Measurements from ENCODE around the gene CHSY1. TPM values are rescaled to one million over a fixed set of nuclear protein-coding genes. Genes with fewer than 3 reads are reported as not detected.

The CHSY1 gene
- total RNA-seq, 1 experiment from 2014 or later, result 47.0 TPM

GRCh38 chr15:101193120-101193644, 58.7 kb downstream of the CHSY1 start:
- H3K36me3 ChIP-seq (ENCODE audit: insufficient read depth, low read length, poor library complexity, severe bottlenecking), result no peaks in the 10 kb centered on the region

GRCh38 chr15:101192081-101192480, 59.8 kb downstream of the CHSY1 start:
- intact Hi-C loops (cut with micrococcal nuclease; ENCODE audit: unreplicated experiment), result no loop called here
- DNase-seq (ENCODE audit: low spot score), result no peak
- no peaks in the 10 kb centered on the region for H3K27me3 ChIP-seq (replicated peaks; ENCODE audit: insufficient read depth, low read depth, low read length, poor library complexity)
- CTCF ChIA-PET, result interaction anchor here (0.7 kb wide), 1 partner anchor 29 kb away, joined by 16 read pairs; no protein-coding TSS in a partner anchor
- no peak overlapping the region for H3K27ac ChIP-seq (ENCODE audit: low read depth, low read length, poor library complexity, severe bottlenecking)
- no peak overlapping the region for H3K4me3 ChIP-seq (ENCODE audit: low read depth, low read length, poor library complexity, severe bottlenecking)
- POLR2A ChIA-PET (ENCODE audit: low non-redundant PET), result interaction anchor here (0.6 kb wide), 1 partner anchor 18 kb away, joined by 14 read pairs; no protein-coding TSS in a partner anchor
- no TSS peak for BruUV-seq (replicated peaks)
- H3K9me3 ChIP-seq (ENCODE audit: low read depth, low read length, poor library complexity, severe bottlenecking), result no peaks in the 10 kb centered on the region
- H3K36me3 ChIP-seq (ENCODE audit: insufficient read depth, low read length, poor library complexity, severe bottlenecking), result no peaks in the 10 kb centered on the region
- TF ChIP-seq CTCF (conservative IDR thresholded peaks at IDR 0.05; ENCODE audit: low read depth, low read length) (no peak), EZH2 (IDR thresholded peaks at IDR 0.05; ENCODE audit: borderline replicate concordance, low read depth, low read length, poor library complexity, severe bottlenecking) (no peak)
- peaks cover 29% of the 10 kb centered on the region for H3K4me1 ChIP-seq (ENCODE audit: insufficient read depth, low read length, poor library complexity, severe bottlenecking)

More at GRCh38 chr15:101193120-101193644, 58.7 kb downstream of the CHSY1 start:
- Histone ChIP-seq H3K9me3 (ENCODE audit: low read depth, low read length, poor library complexity, severe bottlenecking) (no peaks in the 10 kb centered on the region), H3K4me3 (ENCODE audit: low read depth, low read length, poor library complexity, severe bottlenecking) (no peak overlapping the region), H3K27ac (ENCODE audit: low read depth, low read length, poor library complexity, severe bottlenecking) (peak overlapping the region; percentile 19), H3K27me3 (replicated peaks; ENCODE audit: insufficient read depth, low read depth, low read length, poor library complexity) (no peaks in the 10 kb centered on the region), H3K4me1 (ENCODE audit: insufficient read depth, low read length, poor library complexity, severe bottlenecking) (peaks cover 29% of the 10 kb centered on the region)
- CTCF ChIA-PET, result no interaction called here
- no peak for DNase-seq (ENCODE audit: low spot score)
- intact Hi-C loops (cut with micrococcal nuclease; ENCODE audit: unreplicated experiment), result no loop called here
- POLR2A ChIA-PET (ENCODE audit: low non-redundant PET), result no interaction called here
- no TSS peak for BruUV-seq (replicated peaks)
- TF ChIP-seq CTCF (conservative IDR thresholded peaks at IDR 0.05; ENCODE audit: low read depth, low read length), result no peak
- TF ChIP-seq EZH2 (IDR thresholded peaks at IDR 0.05; ENCODE audit: borderline replicate concordance, low read depth, low read length, poor library complexity, severe bottlenecking), result no peak

- BruUV-seq (replicated peaks), result no TSS peak
- Histone ChIP-seq H3K27me3 (replicated peaks; ENCODE audit: insufficient read depth, low read depth, low read length, poor library complexity) (no peaks in the 10 kb centered on the region), H3K36me3 (ENCODE audit: insufficient read depth, low read length, poor library complexity, severe bottlenecking) (no peaks in the 10 kb centered on the region), H3K27ac (ENCODE audit: low read depth, low read length, poor library complexity, severe bottlenecking) (no peak overlapping the region), H3K4me1 (ENCODE audit: insufficient read depth, low read length, poor library complexity, severe bottlenecking) (peaks cover 28% of the 10 kb centered on the region), H3K9me3 (ENCODE audit: low read depth, low read length, poor library complexity, severe bottlenecking) (no peaks in the 10 kb centered on the region), H3K4me3 (ENCODE audit: low read depth, low read length, poor library complexity, severe bottlenecking) (no peak overlapping the region)
- intact Hi-C loops (cut with micrococcal nuclease; ENCODE audit: unreplicated experiment), result no loop called here
- TF ChIP-seq CTCF (conservative IDR thresholded peaks at IDR 0.05; ENCODE audit: low read depth, low read length) (no peak), EZH2 (IDR thresholded peaks at IDR 0.05; ENCODE audit: borderline replicate concordance, low read depth, low read length, poor library complexity, severe bottlenecking) (no peak)
- DNase-seq (ENCODE audit: low spot score), result no peak
- POLR2A ChIA-PET (ENCODE audit: low non-redundant PET), result no interaction called here
- CTCF ChIA-PET, result no interaction called here
Observed at GRCh38 chr15:101191242-101191641, 60.6 kb downstream of the CHSY1 start.
